DOHH2 (cell line): Measurements from ENCODE around the gene SLC25A33.
"Not testable (repeated sequence)": the region's sequence is repeated elsewhere in the genome, so short reads cannot be mapped to it uniquely, and the experiment has no call there.

Source experiments
- H3F3A ChIP-seq: fragments of 200-600 bp; sonication (generic), shearing (Covaris generic); 2 replicates; pipeline ENCODE4 v1.6.0; 2016; ENCODE audit warnings: antibody characterized with exemption, mild to moderate bottlenecking; ENCODE audit not compliant: control insufficient read depth, insufficient read depth
- H3K27ac ChIP-seq: fragments of 200-600 bp; sonication (generic); 2 replicates; pipeline ENCODE4 v1.5.1; 2014; ENCODE audit warnings: low read depth, mild to moderate bottlenecking, low read length, moderate library complexity
- H3K27me3 ChIP-seq: fragments of 200-600 bp; sonication (generic); 2 replicates; pipeline ENCODE4 v1.6.1; 2014; ENCODE audit warnings: mild to moderate bottlenecking, low read length, mixed read lengths; ENCODE audit not compliant: control insufficient read depth
- H3K36me3 ChIP-seq: fragments of 200-600 bp; sonication (generic); 2 replicates; pipeline ENCODE4 v1.6.1; 2014; ENCODE audit warnings: mild to moderate bottlenecking, low read length, moderate library complexity, mixed read lengths; ENCODE audit not compliant: control insufficient read depth
- H3K4me1 ChIP-seq: fragments of 200-600 bp; sonication (generic); 2 replicates; pipeline ENCODE4 v1.6.1; 2014; ENCODE audit warnings: mild to moderate bottlenecking, low read length, mixed read lengths; ENCODE audit not compliant: control insufficient read depth
- H3K4me2 ChIP-seq: fragments of 200-600 bp; sonication (generic); 2 replicates; pipeline ENCODE4 v1.6.0; 2014; ENCODE audit warnings: mild to moderate bottlenecking, low read length, moderate library complexity
- H3K4me3 ChIP-seq: fragments of 200-600 bp; sonication (generic); 2 replicates; pipeline ENCODE4 v1.5.1; 2014; ENCODE audit warnings: mild to moderate bottlenecking, low read length, mixed read lengths
- H3K79me2 ChIP-seq: fragments of 200-600 bp; sonication (generic); 2 replicates; pipeline ENCODE4 v1.6.1; 2014; ENCODE audit warnings: mild to moderate bottlenecking, low read length, mixed read lengths; ENCODE audit not compliant: control insufficient read depth
- H3K9me2 ChIP-seq: fragments of 200-600 bp; sonication (generic); replicated peaks from 2 replicates; pipeline ENCODE4 v1.6.1; 2014; ENCODE audit warnings: mild to moderate bottlenecking, low read length, mixed read lengths; ENCODE audit not compliant: control insufficient read depth
- H3K9me3 ChIP-seq: fragments of 200-600 bp; sonication (generic); 2 replicates; pipeline ENCODE4 v1.6.1; 2014; ENCODE audit warnings: antibody characterized with exemption, low read length, mixed read lengths; ENCODE audit not compliant: control insufficient read depth, insufficient read depth
- H4K20me1 ChIP-seq: fragments of 200-600 bp; sonication (generic); 2 replicates; pipeline ENCODE4 v1.6.0; 2014; ENCODE audit warnings: low read depth, mild to moderate bottlenecking, antibody characterized with exemption, low read length, moderate library complexity; ENCODE audit not compliant: control insufficient read depth, insufficient read depth
- EZH2phosphoT487 ChIP-seq: fragments of 200-600 bp; sonication (generic); IDR thresholded peaks from 2 replicates; pipeline ENCODE4 v1.6.1; 2017; ENCODE audit warnings: borderline replicate concordance, mild to moderate bottlenecking, antibody characterized with exemption, low read length, moderate library complexity, mixed read lengths
- TF ChIP-seq, protein P1 (sequence below): fragments of 200-600 bp; sonication (generic); IDR thresholded peaks from one replicate; pipeline ENCODE4 v1.5.1; 2014; ENCODE audit warnings: antibody characterized with exemption, mild to moderate bottlenecking, low read depth, low read length; ENCODE audit not compliant: poor library complexity, severe bottlenecking

The SLC25A33 gene

DNA sequence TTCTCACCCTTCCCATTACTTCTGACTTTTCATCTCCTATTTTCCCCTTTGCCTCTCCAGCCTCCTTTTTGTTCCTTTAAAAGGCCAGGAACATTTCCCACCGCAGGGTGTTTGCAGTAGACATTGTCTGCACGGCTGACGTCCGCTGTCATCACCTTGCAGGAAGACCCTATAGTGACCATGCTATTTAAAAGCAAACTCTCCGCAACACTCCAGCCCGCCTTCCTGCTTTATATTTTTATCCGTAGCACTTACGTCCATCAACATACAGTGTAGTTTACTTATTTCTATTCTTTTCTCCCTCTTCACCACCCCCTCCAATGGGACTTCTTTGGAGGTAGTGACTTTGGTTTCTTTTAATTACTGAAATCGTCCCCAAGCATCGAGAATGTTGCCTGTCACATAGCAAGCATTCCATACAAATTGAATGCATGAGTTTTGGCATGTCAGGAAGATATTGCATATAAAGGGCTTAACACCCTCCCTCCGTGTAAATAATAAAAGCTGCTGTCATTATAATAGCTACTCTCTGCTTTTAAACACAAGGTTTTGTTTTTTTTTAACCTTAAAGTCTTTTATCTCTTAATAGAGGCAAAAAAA, 19.8 kb downstream of the SLC25A33 start:
- H4K20me1 ChIP-seq = no peaks in the 10 kb centered on the region
- no peak overlapping the region for H3K4me2 ChIP-seq
- H3K4me3 ChIP-seq = no peak overlapping the region
- no peaks in the 10 kb centered on the region for H3K9me2 ChIP-seq
- H3K36me3 ChIP-seq = peaks cover 65% of the 10 kb centered on the region
- H3K27me3 ChIP-seq = no peaks in the 10 kb centered on the region
- no peaks in the 10 kb centered on the region for H3K4me1 ChIP-seq
- TF ChIP-seq, protein P1, sequence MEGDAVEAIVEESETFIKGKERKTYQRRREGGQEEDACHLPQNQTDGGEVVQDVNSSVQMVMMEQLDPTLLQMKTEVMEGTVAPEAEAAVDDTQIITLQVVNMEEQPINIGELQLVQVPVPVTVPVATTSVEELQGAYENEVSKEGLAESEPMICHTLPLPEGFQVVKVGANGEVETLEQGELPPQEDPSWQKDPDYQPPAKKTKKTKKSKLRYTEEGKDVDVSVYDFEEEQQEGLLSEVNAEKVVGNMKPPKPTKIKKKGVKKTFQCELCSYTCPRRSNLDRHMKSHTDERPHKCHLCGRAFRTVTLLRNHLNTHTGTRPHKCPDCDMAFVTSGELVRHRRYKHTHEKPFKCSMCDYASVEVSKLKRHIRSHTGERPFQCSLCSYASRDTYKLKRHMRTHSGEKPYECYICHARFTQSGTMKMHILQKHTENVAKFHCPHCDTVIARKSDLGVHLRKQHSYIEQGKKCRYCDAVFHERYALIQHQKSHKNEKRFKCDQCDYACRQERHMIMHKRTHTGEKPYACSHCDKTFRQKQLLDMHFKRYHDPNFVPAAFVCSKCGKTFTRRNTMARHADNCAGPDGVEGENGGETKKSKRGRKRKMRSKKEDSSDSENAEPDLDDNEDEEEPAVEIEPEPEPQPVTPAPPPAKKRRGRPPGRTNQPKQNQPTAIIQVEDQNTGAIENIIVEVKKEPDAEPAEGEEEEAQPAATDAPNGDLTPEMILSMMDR = no peak
- no peak for TF ChIP-seq EZH2phosphoT487
- peaks cover 4% of the 10 kb centered on the region; the same call in 1 of the 2 replicates for H3F3A ChIP-seq
- no peak overlapping the region for H3K27ac ChIP-seq
- no peaks in the 10 kb centered on the region for H3K9me3 ChIP-seq
- H3K79me2 ChIP-seq = peaks cover 27% of the 10 kb centered on the region

DNA sequence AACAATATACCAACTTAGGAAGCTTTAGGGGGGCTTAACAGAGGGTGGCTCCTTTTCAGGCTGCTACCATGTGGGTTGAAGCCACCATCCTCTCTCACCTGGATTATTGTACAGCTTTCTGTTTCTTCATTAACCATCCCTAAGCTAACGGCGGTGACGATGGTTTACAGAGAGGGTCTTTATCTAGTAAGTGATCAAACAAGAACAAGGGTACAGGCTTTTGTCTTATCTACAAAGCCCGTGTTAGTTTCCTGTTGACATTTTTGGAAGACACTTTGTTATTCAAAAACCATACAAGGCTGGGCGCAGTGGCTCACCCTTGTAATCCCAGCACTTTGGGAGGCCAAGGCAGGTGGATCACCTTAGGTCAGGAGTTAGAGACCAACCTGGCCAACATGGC, 20.4 kb downstream of the SLC25A33 start:
- no peaks in the 10 kb centered on the region for H3K4me1 ChIP-seq
- H3F3A ChIP-seq = peaks cover 4% of the 10 kb centered on the region; the same call in 1 of the 2 replicates
- no peak overlapping the region for H3K27ac ChIP-seq
- peaks cover 64% of the 10 kb centered on the region for H3K36me3 ChIP-seq
- H4K20me1 ChIP-seq = no peaks in the 10 kb centered on the region
- no peaks in the 10 kb centered on the region for H3K9me3 ChIP-seq
- H3K4me3 ChIP-seq = no peak overlapping the region
- H3K4me2 ChIP-seq = no peak overlapping the region
- peaks cover 30% of the 10 kb centered on the region for H3K79me2 ChIP-seq
- H3K27me3 ChIP-seq = no peaks in the 10 kb centered on the region
- H3K9me2 ChIP-seq = no peaks in the 10 kb centered on the region
- TF ChIP-seq, protein P1 = no peak
- no peak for TF ChIP-seq EZH2phosphoT487

DNA sequence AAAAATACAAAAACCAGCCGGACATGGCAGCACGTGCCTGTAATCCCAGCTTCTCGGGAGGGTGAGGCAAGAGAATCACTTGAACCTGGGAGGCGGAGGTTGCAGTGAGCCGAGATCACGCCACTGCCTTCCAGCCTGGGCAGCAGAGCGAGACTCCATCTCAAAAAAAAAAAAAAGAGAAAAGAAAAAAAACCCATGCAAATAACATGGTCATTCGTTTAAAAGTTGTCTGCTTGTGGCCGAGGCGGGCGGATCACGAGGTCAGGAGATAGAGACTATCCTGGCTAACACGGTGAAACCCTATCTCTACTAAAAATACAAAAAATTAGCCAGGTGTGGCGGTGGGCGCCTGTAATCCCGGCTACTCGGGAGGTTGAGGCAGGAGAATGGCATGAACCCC, 20.8 kb downstream of the SLC25A33 start:
- H3K27ac ChIP-seq, H3K4me3 ChIP-seq: not testable (repeated sequence)

DNA sequence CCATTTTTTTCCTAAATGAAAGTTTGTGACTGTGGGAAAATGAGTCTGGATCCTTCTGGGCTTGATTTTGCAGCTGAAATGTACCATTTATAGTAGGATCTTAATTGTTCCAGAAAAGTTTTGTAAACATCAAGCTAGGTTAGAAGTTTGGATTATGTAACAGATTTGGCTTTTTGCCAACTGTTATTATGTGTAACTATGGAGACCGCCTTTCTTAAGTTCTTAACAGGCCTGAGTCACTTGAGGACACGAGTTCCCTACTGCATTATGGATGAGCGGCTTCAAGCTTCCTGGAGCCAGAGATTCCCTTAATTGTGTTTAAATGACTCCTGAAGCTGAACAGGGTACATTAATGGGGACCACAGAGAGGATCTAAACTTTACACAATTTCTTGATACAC, 22.2 kb downstream of the SLC25A33 start:
- no peak overlapping the region for H3K4me2 ChIP-seq
- no peaks in the 10 kb centered on the region for H3K9me2 ChIP-seq
- H3K4me3 ChIP-seq = no peak overlapping the region
- no peaks in the 10 kb centered on the region for H3K4me1 ChIP-seq
- H3K27ac ChIP-seq = no peak overlapping the region
- H4K20me1 ChIP-seq = no peaks in the 10 kb centered on the region
- H3K79me2 ChIP-seq = peaks cover 18% of the 10 kb centered on the region
- peaks cover 55% of the 10 kb centered on the region for H3K36me3 ChIP-seq
- H3K9me3 ChIP-seq = no peaks in the 10 kb centered on the region
- no peaks in the 10 kb centered on the region for H3K27me3 ChIP-seq
- H3F3A ChIP-seq = peaks cover 4% of the 10 kb centered on the region; the same call in 1 of the 2 replicates
- TF ChIP-seq, protein P1 = no peak
- no peak for TF ChIP-seq EZH2phosphoT487

More for the DNA sequence above, 20.8 kb downstream of the SLC25A33 start:
- H3K9me3 ChIP-seq, H3K9me2 ChIP-seq, H3K4me2 ChIP-seq, H3F3A ChIP-seq, H4K20me1 ChIP-seq, H3K27me3 ChIP-seq, H3K4me1 ChIP-seq: not testable (repeated sequence)
- peaks cover 63% of the 10 kb centered on the region for H3K36me3 ChIP-seq
- H3K79me2 ChIP-seq = peaks cover 28% of the 10 kb centered on the region
